Fibroblast of lung (primary cell): ENCODE measurements around the gene SPATA7. TPM values are rescaled to one million over a fixed set of nuclear protein-coding genes. Genes with fewer than 3 reads are reported as not detected.

ENCODE experiments used
- DNase-seq, 2 donors: peaks; one replicate each; pipeline versions ENCODE4 v3.0.0 to v3.0.0-alpha.2; 2010; ENCODE audit warnings: low read depth in 2 of 2
- H2AFZ ChIP-seq: 2 replicates; pipeline ENCODE4 v1.5.1; 2012; ENCODE audit warnings: low read length, control low read depth, inconsistent platforms
- H3K27ac ChIP-seq: 2 replicates; pipeline ENCODE4 v1.5.1; 2011; ENCODE audit warnings: low read length, control low read depth; ENCODE audit not compliant: insufficient read depth
- H3K27me3 ChIP-seq: 2 replicates; pipeline ENCODE4 v1.5.1; 2011; ENCODE audit warnings: mild to moderate bottlenecking, low read length; ENCODE audit not compliant: control insufficient read depth, insufficient read depth
- H3K36me3 ChIP-seq: 2 replicates; pipeline ENCODE4 v1.5.1; 2011; ENCODE audit warnings: low read length; ENCODE audit not compliant: control insufficient read depth, insufficient read depth
- H3K4me1 ChIP-seq: 2 replicates; pipeline ENCODE4 v1.5.1; 2011; ENCODE audit warnings: low read length; ENCODE audit not compliant: control insufficient read depth, insufficient read depth; ENCODE audit errors: extremely low read depth
- H3K4me2 ChIP-seq: 2 replicates; pipeline ENCODE4 v1.5.1; 2011; ENCODE audit warnings: low read length, control low read depth; ENCODE audit not compliant: insufficient read depth; ENCODE audit errors: extremely low read depth
- H3K4me3 ChIP-seq, 4 experiments: fragments of 200-600 bp in 1 of 4; sonication (generic) in 1 of 4; replicated peaks in 1 of 4; 2 replicates each; pipeline ENCODE4 v1.5.1; 2011 to 2016; ENCODE audit warnings: low read length in 4 of 4, low read depth in 3 of 4, mild to moderate bottlenecking in 3 of 4, control low read depth in 2 of 4, inconsistent platforms in 1 of 4, mixed read lengths in 1 of 4; ENCODE audit not compliant: insufficient read depth in 1 of 4; ENCODE audit errors: control extremely low read depth in 1 of 4
- H3K79me2 ChIP-seq: 2 replicates; pipeline ENCODE4 v1.5.1; 2012; ENCODE audit warnings: mild to moderate bottlenecking, low read length, inconsistent platforms; ENCODE audit not compliant: control insufficient read depth, insufficient read depth
- H3K9ac ChIP-seq: 2 replicates; pipeline ENCODE4 v1.5.1; 2011; ENCODE audit warnings: mild to moderate bottlenecking, low read length, control low read depth; ENCODE audit not compliant: insufficient read depth
- H3K9me3 ChIP-seq: 2 replicates; pipeline ENCODE4 v1.5.1; 2012; ENCODE audit warnings: low read depth, low read length; ENCODE audit not compliant: control insufficient read depth, insufficient read depth
- H4K20me1 ChIP-seq: 2 replicates; pipeline ENCODE4 v1.5.1; 2011; ENCODE audit warnings: low read length; ENCODE audit not compliant: control insufficient read depth, insufficient read depth; ENCODE audit errors: extremely low read depth
- EZH2 ChIP-seq: IDR thresholded peaks from 2 replicates; pipeline ENCODE4 v1.5.1; 2012; ENCODE audit warnings: low read length, control low read depth, mild to moderate bottlenecking; ENCODE audit errors: missing control alignments
- polyA plus RNA-seq, 2 donors: library from polyadenylated mRNA; depleted of rRNA in 1 of 2; stranded (reverse) in 1 of 2; unstranded in 1 of 2; fragments of >200 nt; gene quantifications; 2 replicates each; pipeline ENCODE4 v1.2.1, GENCODE V29; 2011 to 2012; ENCODE audit warnings: missing spikeins in 1 of 2
- total RNA-seq: library from RNA; depleted of rRNA; stranded (reverse); fragments of >200 nt; gene quantifications from 2 replicates; pipeline ENCODE4 v1.2.1, GENCODE V29; 2014
- TF ChIP-seq, protein P1 (sequence below), 2 donors: IDR thresholded peaks in 1 of 2; conservative IDR thresholded peaks in 1 of 2; 1 replicate in 1 of 2; 2 replicates in 1 of 2; pipeline ENCODE4 v1.5.1; 2011 to 2012; ENCODE audit warnings: low read length in 2 of 2, control low read depth in 1 of 2, inconsistent platforms in 1 of 2, low read depth in 1 of 2, mild to moderate bottlenecking in 1 of 2

The SPATA7 gene
- total and polyA plus RNA-seq, 2 donors (not counting 1 experiment from before 2014, with no cell fraction given), result 8.4 to 26.4 TPM

- Histone ChIP-seq H3K9me3 (no peaks in the 10 kb centered on the region), H3K9ac (no peak overlapping the region), H3K79me2 (no peaks in the 10 kb centered on the region), H4K20me1 (no peaks in the 10 kb centered on the region), H2AFZ (no peak overlapping the region), H3K27me3 (no peaks in the 10 kb centered on the region), H3K4me3 (no peak overlapping the region), H3K27ac (no peak overlapping the region), H3K4me2 (no peak overlapping the region), H3K4me1 (no peaks in the 10 kb centered on the region), H3K36me3 (no peaks in the 10 kb centered on the region)
- no peak for TF ChIP-seq EZH2
- TF ChIP-seq, protein P1, sequence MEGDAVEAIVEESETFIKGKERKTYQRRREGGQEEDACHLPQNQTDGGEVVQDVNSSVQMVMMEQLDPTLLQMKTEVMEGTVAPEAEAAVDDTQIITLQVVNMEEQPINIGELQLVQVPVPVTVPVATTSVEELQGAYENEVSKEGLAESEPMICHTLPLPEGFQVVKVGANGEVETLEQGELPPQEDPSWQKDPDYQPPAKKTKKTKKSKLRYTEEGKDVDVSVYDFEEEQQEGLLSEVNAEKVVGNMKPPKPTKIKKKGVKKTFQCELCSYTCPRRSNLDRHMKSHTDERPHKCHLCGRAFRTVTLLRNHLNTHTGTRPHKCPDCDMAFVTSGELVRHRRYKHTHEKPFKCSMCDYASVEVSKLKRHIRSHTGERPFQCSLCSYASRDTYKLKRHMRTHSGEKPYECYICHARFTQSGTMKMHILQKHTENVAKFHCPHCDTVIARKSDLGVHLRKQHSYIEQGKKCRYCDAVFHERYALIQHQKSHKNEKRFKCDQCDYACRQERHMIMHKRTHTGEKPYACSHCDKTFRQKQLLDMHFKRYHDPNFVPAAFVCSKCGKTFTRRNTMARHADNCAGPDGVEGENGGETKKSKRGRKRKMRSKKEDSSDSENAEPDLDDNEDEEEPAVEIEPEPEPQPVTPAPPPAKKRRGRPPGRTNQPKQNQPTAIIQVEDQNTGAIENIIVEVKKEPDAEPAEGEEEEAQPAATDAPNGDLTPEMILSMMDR (conservative IDR thresholded peaks at IDR 0.05 in 1 of 2, IDR thresholded peaks at IDR 0.05 in 1 of 2; ENCODE audit: low read depth in 1 of 2, low read length in 2 of 2), result no peak
- DNase-seq, result no peak
These were observed 39.3 kb upstream of the SPATA7 start for GRCh38 chr14:88346048-88346639.

- Histone ChIP-seq H3K9ac (no peak overlapping the region), H3K27ac (no peak overlapping the region), H3K79me2 (no peaks in the 10 kb centered on the region), H3K4me1 (no peaks in the 10 kb centered on the region), H2AFZ (no peak overlapping the region), H3K36me3 (no peaks in the 10 kb centered on the region), H3K4me2 (no peak overlapping the region), H3K27me3 (no peaks in the 10 kb centered on the region), H3K9me3 (no peaks in the 10 kb centered on the region), H3K4me3 (no peak overlapping the region), H4K20me1 (no peaks in the 10 kb centered on the region)
- TF ChIP-seq, protein P1 (conservative IDR thresholded peaks at IDR 0.05 in 1 of 2, IDR thresholded peaks at IDR 0.05 in 1 of 2; ENCODE audit: low read depth in 1 of 2, low read length in 2 of 2), result no peak
- no peak for TF ChIP-seq EZH2
- DNase-seq, result no peak
These were observed 36.9 kb upstream of the SPATA7 start for GRCh38 chr14:88348546-88348945.

- no peaks in the 10 kb centered on the region for H3K9me3 ChIP-seq
- no peak overlapping the region for H3K27ac ChIP-seq
- peak in 1 of 2 donors; percentile 22 for DNase-seq
These were observed 33.3 kb upstream of the SPATA7 start for GRCh38 chr14:88351966-88352691.

More at GRCh38 chr14:88351966-88352691, 33.3 kb upstream of the SPATA7 start:
- Histone ChIP-seq H3K79me2 (no peaks in the 10 kb centered on the region), H3K36me3 (no peaks in the 10 kb centered on the region), H3K27me3 (no peaks in the 10 kb centered on the region), H2AFZ (no peak overlapping the region), H3K4me1 (no peaks in the 10 kb centered on the region), H3K4me3 (no peak overlapping the region), H4K20me1 (no peaks in the 10 kb centered on the region), H3K9ac (no peak overlapping the region), H3K4me2 (no peak overlapping the region)
- TF ChIP-seq, protein P1 (conservative IDR thresholded peaks at IDR 0.05 in 1 of 2, IDR thresholded peaks at IDR 0.05 in 1 of 2; ENCODE audit: low read depth in 1 of 2, low read length in 2 of 2), result no peak
- no peak for TF ChIP-seq EZH2
